Endodermal cell (in vitro differentiated cells): ENCODE measurements around the gene SAMD4B. TPM values are rescaled to one million over a fixed set of nuclear protein-coding genes. Genes with fewer than 3 reads are reported as not detected.

Experiments
- DNase-seq: peaks from one replicate; pipeline ENCODE4 v3.0.0-alpha.2; 2017
- H3K27ac ChIP-seq: 2 replicates; pipeline ENCODE4 v1.5.1; 2013; ENCODE audit warnings: mild to moderate bottlenecking, low read depth, low read length, moderate library complexity
- H3K27me3 ChIP-seq: 2 replicates; pipeline ENCODE4 v1.6.1; 2013; ENCODE audit warnings: mild to moderate bottlenecking, low read length, moderate library complexity; ENCODE audit not compliant: insufficient read depth, control insufficient read depth, poor library complexity, severe bottlenecking
- H3K36me3 ChIP-seq: 2 replicates; pipeline ENCODE4 v1.7.0; 2013; ENCODE audit warnings: mild to moderate bottlenecking, low read length, moderate library complexity; ENCODE audit not compliant: control insufficient read depth, insufficient read depth
- H3K4me1 ChIP-seq: one replicate; pipeline ENCODE4 v1.7.0; 2013; ENCODE audit warnings: low read length; ENCODE audit not compliant: control insufficient read depth, insufficient read depth
- H3K4me3 ChIP-seq: 2 replicates; pipeline ENCODE4 v1.5.1; 2013; ENCODE audit warnings: mild to moderate bottlenecking, low read length, moderate library complexity
- H3K9ac ChIP-seq: 2 replicates; pipeline ENCODE4 v1.6.1; 2013; ENCODE audit warnings: mild to moderate bottlenecking, low read length, moderate library complexity; ENCODE audit not compliant: poor library complexity, severe bottlenecking; ENCODE audit errors: extremely low read depth
- H3K9me3 ChIP-seq: 2 replicates; pipeline ENCODE4 v1.6.1; 2013; ENCODE audit warnings: mild to moderate bottlenecking, low read length, moderate library complexity; ENCODE audit not compliant: control insufficient read depth
- H3K27ac Mint-ChIP-seq: 2 replicates; pipeline ENCODE4 v1.8.0; 2020; ENCODE audit warnings: mixed read lengths
- H3K27me3 Mint-ChIP-seq: 2 replicates; pipeline ENCODE4 v1.8.0; 2021; ENCODE audit warnings: mild to moderate bottlenecking, mixed read lengths; ENCODE audit not compliant: insufficient read depth
- H3K36me3 Mint-ChIP-seq: 2 replicates; pipeline ENCODE4 v1.8.0; 2020; ENCODE audit warnings: low read depth, mixed read lengths
- H3K4me1 Mint-ChIP-seq: 2 replicates; pipeline ENCODE4 v1.8.0; 2020; ENCODE audit warnings: mixed read lengths
- H3K4me3 Mint-ChIP-seq: 2 replicates; pipeline ENCODE4 v1.8.0; 2020; ENCODE audit warnings: mild to moderate bottlenecking, moderate library complexity, mixed read lengths
- H3K9me3 Mint-ChIP-seq: 2 replicates; pipeline ENCODE4 v1.8.0; 2020; ENCODE audit warnings: mild to moderate bottlenecking, mixed read lengths
- WGBS, 2 experiments: methylation state at CpG; one replicate each; pipeline versions ENCODE4 v1.1.5 to v1.1.7; 2013; ENCODE audit warnings: missing lambda C conversion rate in 2 of 2, mixed read lengths in 1 of 2; ENCODE audit not compliant: insufficient coverage in 1 of 2, insufficient read length in 1 of 2; 5-methylcytosine and 5-hydroxymethylcytosine counted together
- total RNA-seq, 2 donors: library from RNA; stranded (reverse); fragmentation: NEBNext Ultra II Directional in 1 of 2; extraction: Animal tissue kit (Norgen Biotek cat#: 25700) in 1 of 2; gene quantifications; 2 replicates in 1 of 2; 3 replicates in 1 of 2; pipeline ENCODE4 v1.2.1, GENCODE V29; 2021
- TF ChIP-seq, protein P1 (sequence below): fragments of 200-600 bp; sonication (generic); conservative IDR thresholded peaks from 2 replicates; pipeline ENCODE4 v1.5.0; 2021; ENCODE audit warnings: antibody characterized with exemption, mild to moderate bottlenecking

Gene SAMD4B
- total RNA-seq, 2 donors from 2014 or later, result 155 to 159 TPM

DNA sequence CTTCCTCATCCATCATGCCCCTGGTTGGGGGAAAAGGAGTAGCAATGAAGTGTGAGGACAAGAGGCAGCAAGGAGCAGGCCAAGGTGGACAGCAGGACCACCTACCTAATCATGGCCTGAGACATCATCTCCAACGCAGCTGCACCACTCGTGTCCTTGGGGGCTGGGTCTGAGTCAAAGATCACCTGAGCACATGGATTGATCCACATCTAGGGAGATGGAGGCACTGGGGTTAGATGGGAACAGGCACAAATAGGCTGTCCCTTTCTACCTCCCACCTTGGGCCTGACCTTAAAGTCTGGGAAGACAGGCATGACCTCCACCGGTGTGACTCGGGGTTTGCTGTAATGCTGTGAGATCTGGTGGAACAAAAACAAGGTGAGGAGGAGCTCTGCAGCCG lies 46.4 kb downstream of the SAMD4B start:
- Histone ChIP-seq H3K9ac (no peak overlapping the region), H3K27ac (no peak overlapping the region), H3K27me3 (no peaks in the 10 kb centered on the region), H3K4me1 (peaks cover 7% of the 10 kb centered on the region), H3K4me3 (no peak overlapping the region), H3K9me3 (no peaks in the 10 kb centered on the region), H3K36me3 (peaks cover 65% of the 10 kb centered on the region)
- Mint-ChIP-seq H3K4me3 (no peak overlapping the region), H3K4me1 (peaks cover 14% of the 10 kb centered on the region), H3K27me3 (no peaks in the 10 kb centered on the region), H3K27ac (no peak overlapping the region), H3K9me3 (no peaks in the 10 kb centered on the region), H3K36me3 (peaks cover 53% of the 10 kb centered on the region)
- no peak for DNase-seq
- WGBS, 2 experiments, result 96 to 97% methylated on average over 5 of the region's 5 CpGs
- TF ChIP-seq, protein P1, sequence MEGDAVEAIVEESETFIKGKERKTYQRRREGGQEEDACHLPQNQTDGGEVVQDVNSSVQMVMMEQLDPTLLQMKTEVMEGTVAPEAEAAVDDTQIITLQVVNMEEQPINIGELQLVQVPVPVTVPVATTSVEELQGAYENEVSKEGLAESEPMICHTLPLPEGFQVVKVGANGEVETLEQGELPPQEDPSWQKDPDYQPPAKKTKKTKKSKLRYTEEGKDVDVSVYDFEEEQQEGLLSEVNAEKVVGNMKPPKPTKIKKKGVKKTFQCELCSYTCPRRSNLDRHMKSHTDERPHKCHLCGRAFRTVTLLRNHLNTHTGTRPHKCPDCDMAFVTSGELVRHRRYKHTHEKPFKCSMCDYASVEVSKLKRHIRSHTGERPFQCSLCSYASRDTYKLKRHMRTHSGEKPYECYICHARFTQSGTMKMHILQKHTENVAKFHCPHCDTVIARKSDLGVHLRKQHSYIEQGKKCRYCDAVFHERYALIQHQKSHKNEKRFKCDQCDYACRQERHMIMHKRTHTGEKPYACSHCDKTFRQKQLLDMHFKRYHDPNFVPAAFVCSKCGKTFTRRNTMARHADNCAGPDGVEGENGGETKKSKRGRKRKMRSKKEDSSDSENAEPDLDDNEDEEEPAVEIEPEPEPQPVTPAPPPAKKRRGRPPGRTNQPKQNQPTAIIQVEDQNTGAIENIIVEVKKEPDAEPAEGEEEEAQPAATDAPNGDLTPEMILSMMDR, result no peak

DNA sequence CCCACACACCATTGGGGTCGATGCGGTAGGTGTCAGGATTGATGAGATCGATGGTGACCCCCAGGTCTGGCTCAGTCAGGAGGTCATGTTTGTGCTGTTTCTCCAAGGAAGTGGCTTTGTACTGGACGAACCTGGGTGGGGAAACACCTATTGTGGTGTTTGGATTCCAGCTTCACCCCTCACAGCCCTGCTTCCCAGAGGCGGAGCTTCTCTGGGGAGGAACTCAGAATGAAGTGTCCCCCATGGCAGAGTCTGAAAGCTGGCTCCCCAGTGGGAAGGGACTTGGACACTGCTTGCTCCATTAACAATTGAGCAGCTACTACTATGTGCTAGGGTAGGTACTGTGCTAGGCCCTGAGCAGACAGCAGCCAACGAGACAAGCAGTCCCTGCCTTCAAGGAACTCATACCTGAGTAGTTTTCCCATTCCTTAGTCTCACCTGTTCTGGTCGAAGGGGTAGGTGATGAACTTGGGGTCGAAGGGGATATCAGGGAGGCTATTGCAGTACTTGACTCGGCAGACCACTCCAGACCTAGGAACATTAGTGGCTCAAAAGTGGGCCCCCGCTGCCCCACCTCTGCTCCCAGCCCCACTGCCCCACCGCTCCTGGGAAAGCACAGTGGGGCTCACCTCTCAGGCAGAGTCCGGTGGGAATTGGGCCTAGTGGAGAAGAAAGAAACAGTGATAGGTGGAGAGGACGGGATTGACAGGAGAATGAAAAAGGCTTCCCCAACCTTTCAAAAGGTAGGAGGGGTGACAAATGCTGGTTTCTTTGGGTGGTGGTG lies 47.6 kb downstream of the SAMD4B start:
- no peaks in the 10 kb centered on the region for H3K27me3 ChIP-seq
- no peaks in the 10 kb centered on the region for H3K9me3 ChIP-seq
- no peak overlapping the region for H3K27ac ChIP-seq
- Mint-ChIP-seq H3K9me3 (no peaks in the 10 kb centered on the region), H3K36me3 (peaks cover 54% of the 10 kb centered on the region), H3K27ac (peak overlapping the region; percentile 99), H3K4me1 (peaks cover 14% of the 10 kb centered on the region), H3K27me3 (no peaks in the 10 kb centered on the region), H3K4me3 (peak overlapping the region; percentile 90)
- peak overlapping the region; percentile 93 for H3K4me3 ChIP-seq
- peaks cover 7% of the 10 kb centered on the region for H3K4me1 ChIP-seq
- TF ChIP-seq, protein P1, result no peak
- H3K9ac ChIP-seq, result peak overlapping the region; percentile 90
- no peak for DNase-seq
- H3K36me3 ChIP-seq, result peaks cover 59% of the 10 kb centered on the region
- 80 to 85% methylated on average over 7 to 13 of the region's 13 CpGs for WGBS, 2 experiments

DNA sequence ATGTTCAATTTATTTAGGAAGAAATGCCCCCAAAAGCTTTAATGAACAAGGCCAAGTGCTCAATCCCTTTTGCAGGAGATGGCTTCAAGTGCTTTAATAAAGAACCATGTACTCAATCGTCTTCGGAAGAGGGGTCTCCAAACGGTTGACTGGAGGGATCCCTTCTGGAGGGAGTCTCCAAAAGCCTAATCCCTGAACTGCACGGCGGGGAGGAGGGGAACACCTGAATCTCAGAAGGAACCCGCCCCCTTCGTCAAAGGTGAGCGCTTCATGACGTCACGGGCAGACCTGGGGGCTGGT lies 48.2 kb downstream of the SAMD4B start:
- no peak for DNase-seq
- H3K9me3 Mint-ChIP-seq, result no peaks in the 10 kb centered on the region
- peak overlapping the region; percentile 99 for H3K27ac Mint-ChIP-seq
- Histone ChIP-seq H3K27ac (peak overlapping the region; percentile 96), H3K27me3 (no peaks in the 10 kb centered on the region), H3K9me3 (no peaks in the 10 kb centered on the region), H3K9ac (peak overlapping the region; percentile 90), H3K4me1 (peaks cover 7% of the 10 kb centered on the region), H3K36me3 (peaks cover 60% of the 10 kb centered on the region), H3K4me3 (peak overlapping the region; percentile 93)
- TF ChIP-seq, protein P1, result no peak
- 0 to 4% methylated on average over 5 to 10 of the region's 10 CpGs for WGBS, 2 experiments
- H3K27me3 Mint-ChIP-seq, result no peaks in the 10 kb centered on the region
- peaks cover 54% of the 10 kb centered on the region for H3K36me3 Mint-ChIP-seq
- peaks cover 12% of the 10 kb centered on the region for H3K4me1 Mint-ChIP-seq
- peak overlapping the region; percentile 90 for H3K4me3 Mint-ChIP-seq
